CD1c-positive myeloid dendritic cell (primary cell): Measurements from ENCODE around the gene GRAMD1A.

Experiments used
- DNase-seq: peaks from one replicate; pipeline ENCODE4 v3.0.0-alpha.2; 2016; ENCODE audit errors: extremely low spot score

GRAMD1A gene

DNA sequence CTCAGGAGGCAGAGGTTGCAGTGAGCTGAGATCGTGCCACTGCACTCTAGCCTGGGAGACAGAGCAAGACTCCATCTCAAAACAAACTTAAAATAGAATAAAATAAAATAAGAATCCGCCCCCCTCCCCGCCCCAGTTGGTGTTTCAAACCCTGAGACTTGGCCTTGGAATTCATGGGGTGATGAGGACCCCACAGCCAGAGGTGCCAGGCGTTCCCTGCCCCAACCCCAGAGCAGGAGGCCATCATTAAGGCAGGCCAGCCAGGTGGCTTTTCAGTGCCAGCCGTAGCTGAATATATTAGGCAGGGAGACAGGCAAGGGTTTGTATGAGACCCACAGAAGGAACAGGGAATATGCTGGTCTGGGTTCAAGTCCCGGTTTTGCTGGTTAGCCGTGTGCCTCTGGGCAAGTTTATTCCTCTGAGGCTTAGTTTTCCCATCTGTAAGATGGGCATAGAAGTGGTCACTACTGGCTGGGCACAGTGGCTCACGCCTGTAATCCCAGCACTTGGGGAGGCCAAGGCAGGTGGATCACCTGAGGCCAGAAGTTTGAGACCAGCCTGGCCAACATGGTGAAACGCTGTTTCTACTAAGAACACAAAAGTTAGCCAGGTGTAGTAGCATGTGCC is 53.7 kb downstream of the GRAMD1A start:
- no peak for DNase-seq

DNA sequence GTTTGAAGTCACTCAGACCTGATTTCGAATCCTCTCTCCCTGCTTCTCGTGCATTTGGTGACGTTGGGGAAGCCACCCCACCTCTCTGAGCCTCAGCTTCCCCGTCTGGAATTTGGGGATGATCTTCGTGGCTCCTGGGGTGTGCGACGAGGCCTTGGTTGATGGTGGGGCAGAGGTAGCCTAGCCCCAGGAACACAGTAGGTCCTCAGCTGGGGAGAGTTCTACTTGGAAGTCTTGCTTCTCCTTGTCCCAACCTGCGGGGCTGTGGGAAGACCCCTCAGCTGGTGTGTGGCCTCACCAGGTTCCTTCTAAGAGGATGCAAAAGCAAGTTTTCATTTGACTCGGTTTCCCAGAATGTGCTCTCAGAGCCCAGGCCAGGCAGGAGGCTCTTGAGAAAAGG is 54.5 kb downstream of the GRAMD1A start:
- DNase-seq = no peak

DNA sequence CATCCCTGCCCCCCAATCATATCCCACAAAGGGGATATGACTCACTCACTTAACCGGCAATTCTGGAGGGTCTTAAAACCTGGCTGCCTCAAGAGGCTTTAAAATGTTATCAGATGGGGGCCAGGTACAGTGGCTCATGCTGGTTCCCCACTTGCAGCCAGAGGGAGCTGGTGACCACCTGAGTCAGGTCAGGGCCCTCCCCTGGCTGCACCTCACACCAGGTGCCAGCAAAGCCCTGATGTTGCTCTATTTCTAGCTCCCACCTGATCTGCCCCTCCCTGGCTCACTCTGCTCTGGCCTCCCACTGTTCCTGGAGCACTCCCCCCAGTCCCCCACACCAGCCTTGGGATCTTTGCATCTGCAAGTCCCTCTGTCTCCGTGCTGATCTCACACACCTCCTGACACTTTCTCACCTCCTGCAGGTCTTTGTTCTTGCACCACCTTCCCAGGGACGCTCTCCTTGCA is 55.6 kb downstream of the GRAMD1A start:
- DNase-seq = no peak

DNA sequence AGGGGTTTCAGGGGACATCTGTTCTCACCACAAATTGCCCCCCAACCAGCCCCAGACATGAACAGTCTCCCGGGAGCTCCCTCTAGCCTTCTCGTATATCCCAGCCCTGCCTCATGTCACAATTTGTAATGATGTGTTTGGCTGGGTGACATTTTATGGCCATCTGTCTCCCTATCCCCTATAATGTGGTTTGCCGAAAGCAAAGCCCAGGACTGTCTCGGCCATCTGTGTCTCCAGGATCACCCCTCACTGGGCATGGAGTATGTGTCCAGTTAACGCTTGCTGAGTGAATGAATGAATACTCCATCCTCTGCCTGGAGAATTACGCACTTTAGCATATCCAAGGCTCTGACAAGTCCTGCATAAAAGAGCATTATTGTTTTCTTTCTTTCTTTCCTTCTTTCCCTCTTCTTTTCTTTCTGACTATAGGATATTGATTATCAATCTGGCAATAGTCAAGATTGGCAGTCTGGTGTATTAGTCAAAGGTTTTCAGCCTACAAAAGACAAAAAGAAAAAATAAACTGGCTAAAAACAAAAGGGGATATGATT is 56.5 kb downstream of the GRAMD1A start:
- DNase-seq = no peak

DNA sequence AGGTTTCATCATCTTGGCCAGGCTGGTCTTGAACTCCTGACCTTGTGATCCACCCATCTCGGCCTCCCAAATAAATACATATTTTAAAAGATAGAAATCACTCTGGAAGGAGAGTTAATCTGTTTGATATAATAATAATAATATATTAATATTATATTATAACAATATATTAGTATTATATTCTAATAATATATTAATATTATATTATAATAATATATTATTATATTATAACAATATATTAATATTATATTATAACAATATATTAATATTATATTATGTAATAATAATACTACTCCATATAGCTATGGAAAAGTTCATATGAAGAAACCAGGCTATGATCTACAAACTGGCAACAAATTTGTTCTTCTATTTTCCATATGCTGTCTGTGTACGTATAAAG is 58.2 kb downstream of the GRAMD1A start:
- no peak for DNase-seq

DNA sequence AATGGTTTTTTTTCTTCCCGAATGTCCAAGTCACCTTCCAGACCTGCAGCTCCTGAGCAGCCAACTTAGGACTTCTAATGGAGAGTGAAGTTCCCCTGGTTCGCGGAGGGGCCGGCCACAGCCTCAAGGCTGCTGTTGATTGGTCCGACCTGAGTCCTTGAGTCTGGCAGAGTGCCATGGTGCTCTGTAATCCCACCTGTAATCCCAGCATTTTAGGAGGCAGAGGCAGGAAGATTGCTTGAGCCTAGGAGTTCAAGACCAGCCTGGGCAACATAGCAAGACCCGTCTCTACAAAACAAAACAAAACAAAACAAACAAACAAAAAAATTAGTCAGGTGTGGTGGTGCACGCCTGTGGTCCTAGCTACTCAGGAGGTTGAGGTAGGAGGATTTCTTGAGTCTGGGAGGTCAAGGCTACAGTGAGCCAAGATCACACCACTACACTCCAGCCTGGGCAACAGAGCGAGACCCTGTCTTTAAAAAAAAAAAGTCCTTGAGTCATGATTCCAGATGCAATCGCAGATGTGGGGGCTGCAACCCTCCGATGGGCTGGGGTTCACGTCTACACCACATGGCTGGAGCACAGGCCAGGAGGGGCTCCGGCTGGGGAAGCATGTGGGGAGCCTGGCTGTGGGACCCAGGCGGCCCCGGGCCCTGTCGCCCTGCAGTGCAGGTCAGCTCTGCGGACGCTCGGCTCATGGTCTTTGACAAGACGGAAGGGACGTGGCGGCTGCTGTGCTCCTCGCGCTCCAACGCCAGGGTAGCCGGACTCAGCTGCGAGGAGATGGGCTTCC is 59.1 kb downstream of the GRAMD1A start:
- DNase-seq = no peak

DNA sequence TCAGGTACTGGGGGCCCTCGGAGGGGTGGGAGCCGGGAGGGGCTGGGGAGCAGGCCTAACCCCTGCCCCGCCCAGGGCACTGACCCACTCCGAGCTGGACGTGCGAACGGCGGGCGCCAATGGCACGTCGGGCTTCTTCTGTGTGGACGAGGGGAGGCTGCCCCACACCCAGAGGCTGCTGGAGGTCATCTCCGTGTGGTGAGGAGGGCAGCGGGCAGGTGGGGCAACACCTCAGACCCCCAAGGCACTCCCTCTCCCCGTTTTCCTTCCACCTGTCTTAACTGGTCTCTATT is 59.6 kb downstream of the GRAMD1A start:
- DNase-seq = no peak

DNA sequence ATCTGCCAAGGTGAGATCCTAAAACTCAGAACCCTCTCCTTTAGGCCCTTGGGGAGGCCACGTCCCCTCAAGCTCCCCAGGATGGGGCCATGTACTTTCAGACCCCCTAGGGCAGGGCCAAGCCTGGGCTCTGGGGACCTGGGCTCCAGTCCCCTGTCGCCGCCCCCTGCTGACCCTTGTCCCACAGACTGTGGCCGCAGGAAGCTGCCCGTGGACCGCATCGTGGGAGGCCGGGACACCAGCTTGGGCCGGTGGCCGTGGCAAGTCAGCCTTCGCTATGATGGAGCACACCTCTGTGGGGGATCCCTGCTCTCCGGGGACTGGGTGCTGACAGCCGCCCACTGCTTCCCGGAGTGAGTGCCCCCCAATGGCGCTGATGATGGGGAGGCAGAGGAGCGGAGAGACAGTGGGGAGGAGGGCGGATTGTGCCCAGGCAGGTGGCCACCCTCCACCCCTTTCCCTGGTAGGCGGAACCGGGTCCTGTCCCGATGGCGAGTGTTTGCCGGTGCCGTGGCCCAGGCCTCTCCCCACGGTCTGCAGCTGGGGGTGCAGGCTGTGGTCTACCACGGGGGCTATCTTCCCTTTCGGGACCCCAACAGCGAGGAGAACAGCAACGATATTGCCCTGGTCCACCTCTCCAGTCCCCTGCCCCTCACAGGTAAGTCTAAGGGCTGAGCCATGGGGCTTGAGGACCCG is 60.2 kb downstream of the GRAMD1A start:
- DNase-seq = no peak

DNA sequence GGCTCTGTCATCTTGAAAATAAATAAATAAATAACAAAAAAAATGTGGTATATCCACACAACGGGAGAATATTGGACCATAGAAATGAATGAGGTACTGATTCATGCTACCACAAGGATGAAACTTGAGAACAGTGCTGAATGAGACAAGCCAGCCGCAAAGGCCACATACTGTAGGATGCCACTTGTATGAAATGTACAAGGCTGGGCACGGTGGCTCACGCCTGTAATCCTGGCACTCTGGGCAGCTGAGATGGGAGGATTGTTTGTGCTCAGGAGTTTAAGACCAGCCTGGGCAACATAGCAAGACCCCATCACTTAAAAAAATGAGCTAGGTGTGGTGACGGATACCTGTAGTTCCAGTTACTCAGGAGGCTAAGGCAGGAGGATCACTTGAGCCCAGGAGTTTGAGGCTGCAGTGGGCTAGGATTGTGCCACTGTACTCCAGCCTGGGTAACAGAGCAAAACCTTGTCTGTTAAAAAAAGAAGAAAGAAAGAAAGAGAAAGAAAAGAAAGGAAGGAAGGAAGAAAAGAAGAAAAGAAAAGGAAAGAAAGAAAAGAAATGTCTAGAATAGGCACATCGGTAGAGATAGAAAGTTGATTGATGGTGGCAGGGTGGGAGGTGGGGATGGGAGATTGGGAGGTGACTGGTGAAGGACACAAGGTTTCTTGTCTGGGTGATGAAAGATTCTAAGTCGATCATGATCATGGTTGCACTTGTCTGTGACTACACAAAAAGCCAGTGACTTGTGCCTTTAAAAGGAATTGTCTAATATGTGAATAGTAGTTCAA is 61.7 kb downstream of the GRAMD1A start:
- DNase-seq = no peak

DNA sequence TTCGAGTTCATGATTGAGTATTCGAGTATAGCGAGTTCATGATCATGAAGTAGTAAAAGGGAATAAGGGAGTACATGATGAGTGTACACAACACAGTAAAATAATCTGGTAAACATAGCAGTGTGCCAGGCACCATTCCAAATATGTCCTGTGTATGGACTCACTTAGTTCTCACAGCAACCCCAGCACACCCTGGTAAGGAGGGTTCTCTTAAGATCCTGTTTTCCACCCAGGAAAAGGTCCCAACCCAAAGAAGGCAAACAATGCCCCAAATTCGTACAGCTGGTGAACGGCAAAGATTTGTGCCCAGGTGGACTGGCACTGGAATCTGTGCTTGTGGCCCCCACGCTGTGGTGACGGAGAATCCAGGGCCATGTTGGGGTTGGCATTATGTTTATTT is 62.8 kb downstream of the GRAMD1A start:
- DNase-seq = no peak

DNA sequence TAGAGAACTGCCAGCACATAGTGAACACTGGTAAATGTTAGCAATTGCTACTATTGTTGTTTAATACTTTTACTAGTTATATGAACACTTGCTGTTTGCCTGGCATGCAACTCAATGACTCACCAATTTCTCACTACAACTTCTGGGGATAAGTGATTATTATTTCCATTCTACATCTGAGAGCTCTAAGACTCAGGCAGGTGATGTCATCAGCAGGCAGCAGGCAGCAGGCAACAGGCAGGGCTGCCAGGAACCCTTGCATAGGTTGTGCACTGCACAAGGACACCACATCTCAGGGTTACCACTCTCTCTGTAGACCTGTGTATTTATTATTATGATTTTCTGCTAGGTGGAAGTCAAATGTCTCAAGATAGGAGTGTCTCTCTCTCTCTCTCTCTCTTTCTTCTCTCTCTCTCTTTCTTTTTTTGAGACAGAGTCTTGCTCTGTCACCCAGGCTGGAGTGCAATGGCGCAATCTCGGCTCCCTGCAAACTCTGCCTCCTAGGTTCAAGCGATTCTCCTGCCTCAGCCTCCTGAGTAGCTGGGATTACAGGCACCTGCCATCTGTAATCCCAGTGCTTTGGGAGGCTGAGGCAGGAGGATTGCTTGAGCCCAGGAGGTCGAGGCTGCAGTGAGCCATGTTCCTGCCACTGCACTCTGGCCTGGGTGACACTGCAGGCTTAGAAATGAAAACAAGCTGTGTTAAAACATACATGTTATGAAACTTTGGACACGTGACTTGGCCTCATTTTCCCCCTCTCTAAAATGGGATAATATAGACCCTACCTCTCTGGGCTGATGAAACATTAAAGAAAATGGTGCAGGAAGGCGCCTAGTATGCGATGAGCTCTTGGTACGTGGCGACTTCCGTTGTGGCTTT is 64.1 kb downstream of the GRAMD1A start:
- peak; percentile 6 for DNase-seq

DNA sequence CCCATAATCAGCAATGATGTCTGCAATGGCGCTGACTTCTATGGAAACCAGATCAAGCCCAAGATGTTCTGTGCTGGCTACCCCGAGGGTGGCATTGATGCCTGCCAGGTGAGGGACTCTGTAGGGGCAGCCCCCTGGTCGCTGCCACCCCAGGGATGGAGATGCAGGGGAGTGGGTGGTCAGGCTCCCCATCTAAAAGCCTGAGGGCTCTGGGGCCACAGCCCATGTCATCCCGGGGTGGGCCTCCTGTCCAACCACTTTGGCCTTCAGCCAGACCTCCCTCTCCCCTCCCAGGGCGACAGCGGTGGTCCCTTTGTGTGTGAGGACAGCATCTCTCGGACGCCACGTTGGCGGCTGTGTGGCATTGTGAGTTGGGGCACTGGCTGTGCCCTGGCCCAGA is 65.5 kb downstream of the GRAMD1A start:
- no peak for DNase-seq

DNA sequence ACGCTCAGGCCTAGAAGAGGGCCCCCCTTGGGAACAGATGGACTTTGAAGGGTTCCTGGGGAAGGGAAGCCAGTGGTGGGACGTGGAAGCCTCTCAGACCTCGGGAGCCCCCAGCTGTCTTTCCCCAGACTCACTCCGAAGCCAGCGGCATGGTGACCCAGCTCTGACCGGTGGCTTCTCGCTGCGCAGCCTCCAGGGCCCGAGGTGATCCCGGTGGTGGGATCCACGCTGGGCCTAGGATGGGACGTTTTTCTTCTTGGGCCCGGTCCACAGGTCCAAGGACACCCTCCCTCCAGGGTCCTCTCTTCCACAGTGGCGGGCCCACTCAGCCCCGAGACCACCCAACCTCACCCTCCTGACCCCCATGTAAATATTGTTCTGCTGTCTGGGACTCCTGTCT is 66.0 kb downstream of the GRAMD1A start:
- DNase-seq = no peak

DNA sequence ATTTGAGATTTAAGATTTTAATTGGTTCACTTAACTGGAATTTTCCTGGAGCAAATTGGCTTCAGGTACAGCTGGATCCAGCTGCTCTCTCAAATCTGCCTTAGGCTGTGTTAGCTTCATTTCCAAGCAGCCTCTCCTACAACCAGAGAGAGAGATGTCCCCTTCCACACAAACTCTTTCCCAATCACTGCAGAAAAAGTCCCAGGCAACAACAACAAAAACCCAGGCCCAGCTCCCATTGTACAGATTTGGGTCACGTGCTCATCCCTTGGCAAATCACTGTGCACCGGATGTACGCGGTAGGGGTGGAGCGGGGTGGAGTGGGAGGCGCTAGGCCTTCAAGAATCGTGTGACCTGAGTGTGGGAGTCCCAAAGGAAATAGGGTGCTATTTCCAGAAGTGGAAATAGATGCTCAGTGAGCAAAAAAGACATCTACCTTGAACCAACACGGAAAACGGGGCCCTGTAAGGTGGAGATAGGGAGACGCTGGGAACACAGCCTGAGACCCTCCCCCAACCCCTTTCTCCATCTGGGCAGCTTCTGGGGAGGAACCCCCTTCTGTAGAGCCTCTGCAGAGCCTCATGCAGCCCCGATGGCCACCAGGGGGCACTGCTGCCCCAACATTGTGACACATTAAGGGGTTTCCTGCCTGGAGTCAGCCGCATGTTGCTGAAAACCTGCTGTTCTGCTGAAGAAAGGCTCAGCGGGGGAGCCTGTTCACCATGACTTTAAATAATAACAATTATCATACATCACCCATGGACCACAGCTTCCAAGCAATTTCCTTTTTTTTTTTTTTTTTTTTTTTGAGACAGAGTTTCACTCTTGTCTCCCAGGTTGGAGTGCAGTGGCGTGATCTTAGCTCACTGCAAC is 66.8 kb downstream of the GRAMD1A start:
- DNase-seq = peak; percentile 90

DNA sequence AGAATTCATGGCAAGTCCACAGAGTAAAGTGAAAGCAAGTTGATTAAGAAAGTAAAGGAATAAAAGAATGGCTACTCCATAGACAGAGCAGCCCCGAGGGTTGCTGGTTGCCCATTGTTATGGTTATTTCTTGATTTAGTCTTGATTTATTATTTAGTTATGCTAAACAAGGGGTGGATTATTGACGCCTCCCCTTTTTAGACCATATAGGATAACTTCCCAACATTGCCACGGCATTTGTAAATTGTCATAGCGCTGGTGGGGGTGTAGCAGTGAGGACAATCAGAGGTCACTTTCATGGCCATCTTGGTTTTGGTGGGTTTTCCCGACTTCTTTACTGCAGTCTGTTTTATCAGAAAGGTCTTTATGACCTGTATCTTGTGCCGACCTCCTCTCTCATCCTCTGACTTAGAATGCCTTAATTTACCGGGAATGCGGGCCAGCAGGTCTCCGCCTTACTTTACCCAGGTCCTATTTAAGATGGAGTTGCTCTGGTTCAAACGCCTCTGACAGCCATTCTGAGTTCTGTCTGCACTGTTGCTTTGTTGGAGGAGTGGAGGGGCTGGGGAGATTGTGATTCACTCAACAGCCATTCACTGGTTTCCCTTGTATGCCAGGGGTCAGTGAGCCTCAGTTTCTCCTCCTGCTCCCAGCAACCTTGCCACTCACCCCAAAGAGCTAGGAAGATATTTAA is 69.0 kb downstream of the GRAMD1A start:
- DNase-seq = no peak

DNA sequence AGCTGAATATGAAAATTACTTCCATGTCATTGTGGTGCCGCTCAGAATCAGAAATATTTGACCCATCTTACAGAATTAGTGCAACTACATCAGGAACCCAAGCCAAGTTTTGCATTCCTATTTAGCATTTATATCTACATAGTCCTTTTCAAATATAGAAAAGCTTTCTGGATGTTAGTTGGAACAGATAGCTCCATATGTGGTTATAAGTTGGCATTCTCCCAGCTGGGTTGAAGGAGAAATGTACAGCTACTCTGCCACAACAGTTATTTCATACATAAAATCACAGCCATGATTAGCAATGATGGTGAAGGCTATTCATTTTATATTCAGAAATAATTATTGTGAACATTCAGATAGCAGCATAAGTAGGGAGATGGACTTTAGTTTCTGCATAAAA is 69.6 kb downstream of the GRAMD1A start:
- no peak for DNase-seq

DNA sequence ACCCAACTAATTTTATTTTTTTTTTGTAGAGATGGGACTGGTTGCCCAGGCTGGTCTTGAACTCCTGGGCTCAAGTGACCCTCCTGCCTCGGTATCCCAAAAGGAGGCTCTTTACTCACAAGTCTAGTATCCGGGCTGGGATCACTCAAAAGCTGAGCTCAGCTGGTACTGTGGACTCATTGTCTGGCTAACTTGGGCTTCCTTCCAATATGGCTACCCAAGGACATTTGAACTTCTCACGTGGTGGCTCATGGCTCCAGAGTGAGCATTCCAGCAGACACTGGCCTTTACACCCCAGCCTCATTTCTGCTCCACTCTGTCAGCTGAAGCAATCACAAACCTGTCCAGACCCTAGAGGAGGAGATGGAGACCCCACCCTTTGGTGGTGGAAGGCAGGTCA is 70.3 kb downstream of the GRAMD1A start:
- no peak for DNase-seq

DNA sequence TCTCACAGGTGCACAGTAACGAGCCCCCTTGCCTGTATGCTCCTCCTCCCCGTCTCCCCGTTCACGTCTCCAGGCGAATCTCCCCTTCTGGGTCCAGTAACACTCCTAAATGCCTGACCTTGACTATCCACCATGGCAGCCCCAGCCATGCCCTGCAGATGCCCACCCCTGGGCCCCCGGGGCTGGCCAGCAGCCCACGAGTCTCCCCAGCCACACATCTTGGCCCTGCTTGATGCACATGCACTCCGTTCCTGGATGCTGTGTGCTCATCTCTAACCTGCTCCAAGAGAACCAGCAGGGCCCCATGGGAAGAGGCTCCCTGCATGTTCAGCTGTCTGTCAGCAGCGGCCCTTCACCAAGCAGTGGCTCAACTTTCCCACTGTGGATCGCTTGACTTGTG is 73.4 kb downstream of the GRAMD1A start:
- DNase-seq = no peak

DNA sequence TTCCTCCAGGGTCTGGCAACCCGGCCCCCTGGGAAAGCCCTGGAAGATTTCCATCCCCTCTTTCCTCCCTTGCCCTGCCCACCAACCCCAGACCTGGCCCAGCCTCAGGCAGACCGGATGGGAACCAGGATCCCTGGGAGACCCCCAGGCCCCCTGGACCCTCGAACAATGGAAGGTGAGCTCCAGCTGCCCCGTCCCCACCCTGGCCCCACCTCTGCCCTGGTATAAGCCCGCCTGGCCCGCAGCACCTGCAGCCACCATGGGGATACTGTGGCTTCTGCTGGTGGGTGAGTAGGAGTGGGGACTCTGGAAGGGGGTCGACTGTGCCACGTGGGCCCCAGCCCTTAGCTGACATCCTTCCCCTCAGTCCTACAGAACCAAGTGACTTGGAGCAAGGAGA is 73.8 kb downstream of the GRAMD1A start:
- no peak for DNase-seq
